Cerebellar nuclear complex (tissue), 1 donor: ENCODE data around the gene ZNF398.

Experiments
- DNase-seq, 2 experiments: peaks; one replicate each; lab custom pipeline; 2025; lab: John Stamatoyannopoulos, UW

ZNF398 gene

DNA sequence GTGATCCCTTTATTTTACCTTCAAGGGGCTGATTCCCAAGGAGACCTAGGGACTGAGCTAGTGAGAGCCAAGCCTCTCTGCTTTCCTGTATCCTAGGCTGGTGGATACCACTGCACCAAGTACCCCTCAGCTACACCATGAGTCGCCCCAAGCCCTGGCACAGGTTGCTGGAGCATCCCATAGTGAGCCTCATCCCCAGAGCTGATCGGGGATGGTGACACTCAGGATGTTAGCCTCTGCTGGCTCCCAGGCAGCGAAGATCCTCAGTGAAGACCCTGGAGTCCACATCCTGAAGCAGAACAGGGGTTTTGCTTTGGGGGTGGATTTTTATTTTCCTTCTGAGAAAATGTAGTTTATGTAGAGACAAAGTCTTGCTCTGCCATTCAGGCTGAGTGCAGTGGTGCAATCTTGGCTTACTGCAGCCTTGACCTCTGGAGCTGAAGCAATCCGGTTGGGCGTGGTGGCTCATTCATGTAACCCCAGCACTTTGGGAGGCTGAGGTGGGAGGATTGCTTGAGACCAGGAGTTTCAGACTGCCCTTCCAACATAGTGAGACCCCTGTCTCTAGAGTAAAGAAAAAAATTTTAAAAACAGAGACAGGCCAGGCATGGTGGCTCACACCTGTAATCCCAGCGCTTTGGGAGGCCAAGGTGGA is 79.7 kb downstream of the ZNF398 start:
- DNase-seq: no peak

- no peak for DNase-seq
Observed at GRCh38 chr7:149228831-149229471, 81.7 kb downstream of the ZNF398 start.

DNA sequence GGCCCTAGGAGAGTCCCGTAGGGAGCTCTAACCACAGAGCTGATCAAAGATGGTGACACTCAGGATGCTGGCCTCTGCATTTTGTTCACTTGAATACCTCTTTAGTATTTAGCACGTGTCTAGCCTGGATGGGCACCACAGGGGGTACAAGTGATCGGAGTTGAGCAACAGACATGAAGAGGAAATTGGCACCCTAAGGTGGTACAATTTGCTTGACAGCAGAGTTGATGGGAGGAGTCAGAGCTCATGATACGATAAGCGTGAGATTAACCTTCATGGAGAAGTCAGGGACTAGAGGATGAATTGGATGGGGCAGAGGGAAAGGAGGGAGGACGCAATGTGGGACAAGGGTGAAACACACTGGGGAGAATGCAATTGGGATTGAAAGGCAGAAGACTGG is 82.3 kb downstream of the ZNF398 start:
- no peak for DNase-seq

GRCh38 chr7:149232362-149232761 is 85.1 kb downstream of the ZNF398 start:
- DNase-seq: no peak
